Measurements from ENCODE around the gene SLC30A10. TPM values are rescaled to one million over a fixed set of nuclear protein-coding genes. Genes with fewer than 3 reads are reported as not detected.

SLC30A10 gene
- total RNA-seq, 4 donors from 2014 or later: 0.69 TPM; not detected in 3

DNA sequence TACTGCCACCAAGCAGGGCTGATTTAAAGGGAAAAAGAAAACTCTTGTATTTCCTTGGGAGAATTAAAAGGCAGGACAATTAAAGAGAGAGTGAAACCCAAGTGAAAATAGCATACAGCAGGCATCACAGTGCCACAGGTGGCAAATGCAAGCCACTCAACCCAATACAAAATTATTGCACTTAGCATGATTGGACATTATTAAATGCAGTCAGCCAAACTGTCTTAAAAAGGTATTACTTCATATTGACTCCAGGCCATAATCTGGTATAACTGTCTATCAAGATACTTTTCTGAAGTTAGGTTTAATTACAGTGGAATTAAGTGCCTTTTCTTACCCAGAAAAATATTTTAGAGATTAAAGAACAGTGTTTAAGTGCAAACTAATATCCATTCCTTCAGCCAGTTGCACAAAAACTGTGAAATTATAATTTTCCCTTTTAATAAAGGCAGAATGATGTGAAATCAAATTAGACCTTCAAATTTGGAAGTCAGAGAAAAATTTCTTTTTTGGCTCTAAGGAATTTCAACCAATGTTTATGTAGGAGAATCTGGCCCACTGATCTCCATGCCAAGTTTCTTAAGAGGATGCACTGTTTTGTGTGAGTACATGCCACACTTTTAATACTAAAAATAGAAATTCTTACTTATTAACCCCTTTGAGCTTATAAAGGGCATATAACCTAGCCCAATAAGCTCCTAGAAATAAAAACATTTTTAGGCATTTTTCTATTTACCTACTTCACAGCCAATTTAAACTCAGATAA is 15.2 kb downstream of the SLC30A10 start:
- Histone ChIP-seq H3K27me3 (no peaks in the 10 kb centered on the region), H3K4me3 (no peak overlapping the region), H3K4me1 (no peaks in the 10 kb centered on the region), H3K9me3 (no peaks in the 10 kb centered on the region), H3K27ac (no peak overlapping the region), H3K36me3 (no peaks in the 10 kb centered on the region)
- intact Hi-C loops (cut with DNase I; ENCODE audit: low total_unique reads): no loop called here
- TF ChIP-seq, protein P1, sequence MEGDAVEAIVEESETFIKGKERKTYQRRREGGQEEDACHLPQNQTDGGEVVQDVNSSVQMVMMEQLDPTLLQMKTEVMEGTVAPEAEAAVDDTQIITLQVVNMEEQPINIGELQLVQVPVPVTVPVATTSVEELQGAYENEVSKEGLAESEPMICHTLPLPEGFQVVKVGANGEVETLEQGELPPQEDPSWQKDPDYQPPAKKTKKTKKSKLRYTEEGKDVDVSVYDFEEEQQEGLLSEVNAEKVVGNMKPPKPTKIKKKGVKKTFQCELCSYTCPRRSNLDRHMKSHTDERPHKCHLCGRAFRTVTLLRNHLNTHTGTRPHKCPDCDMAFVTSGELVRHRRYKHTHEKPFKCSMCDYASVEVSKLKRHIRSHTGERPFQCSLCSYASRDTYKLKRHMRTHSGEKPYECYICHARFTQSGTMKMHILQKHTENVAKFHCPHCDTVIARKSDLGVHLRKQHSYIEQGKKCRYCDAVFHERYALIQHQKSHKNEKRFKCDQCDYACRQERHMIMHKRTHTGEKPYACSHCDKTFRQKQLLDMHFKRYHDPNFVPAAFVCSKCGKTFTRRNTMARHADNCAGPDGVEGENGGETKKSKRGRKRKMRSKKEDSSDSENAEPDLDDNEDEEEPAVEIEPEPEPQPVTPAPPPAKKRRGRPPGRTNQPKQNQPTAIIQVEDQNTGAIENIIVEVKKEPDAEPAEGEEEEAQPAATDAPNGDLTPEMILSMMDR (IDR thresholded peaks at IDR 0.05): no peak
- TF ChIP-seq POLR2A (IDR thresholded peaks at IDR 0.05): no peak
- DNase-seq: no peak

- no peaks in the 10 kb centered on the region for H3K27me3 ChIP-seq
- H3K36me3 ChIP-seq: no peaks in the 10 kb centered on the region
- H3K27ac ChIP-seq: no peak overlapping the region
- H3K9me3 ChIP-seq: no peaks in the 10 kb centered on the region
- intact Hi-C loops (cut with DNase I; ENCODE audit: low total_unique reads): no loop called here
- no peak for DNase-seq
- TF ChIP-seq, protein P1 (IDR thresholded peaks at IDR 0.05): no peak
- TF ChIP-seq POLR2A (IDR thresholded peaks at IDR 0.05): no peak
- H3K4me3 ChIP-seq: no peak overlapping the region
- H3K4me1 ChIP-seq: no peaks in the 10 kb centered on the region
Measured at GRCh38 chr1:219910716-219911115, 17.6 kb downstream of the SLC30A10 start.

DNA sequence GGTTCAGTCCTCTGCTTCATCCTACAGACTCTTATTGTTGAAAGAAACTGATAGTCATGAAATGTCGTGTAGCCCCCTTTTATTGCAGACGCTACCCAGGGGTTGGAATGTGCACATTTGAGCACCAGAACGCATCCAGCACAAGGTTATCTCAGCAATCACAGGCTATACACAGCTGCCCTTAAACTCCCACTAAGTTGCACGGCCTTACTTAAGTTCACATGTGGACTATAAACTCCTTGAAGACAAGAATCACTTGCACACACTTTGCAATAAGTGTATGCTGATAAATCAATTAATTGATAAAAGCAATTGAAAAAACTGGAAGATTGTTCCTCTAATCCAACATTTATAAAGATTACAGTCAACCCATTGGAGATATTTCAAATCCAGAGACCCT is 18.9 kb downstream of the SLC30A10 start:
- no peak for DNase-seq
- Histone ChIP-seq H3K27me3 (no peaks in the 10 kb centered on the region), H3K4me1 (no peaks in the 10 kb centered on the region), H3K9me3 (no peaks in the 10 kb centered on the region), H3K27ac (no peak overlapping the region), H3K36me3 (no peaks in the 10 kb centered on the region), H3K4me3 (no peak overlapping the region)
- intact Hi-C loops (cut with DNase I; ENCODE audit: low total_unique reads): no loop called here
- TF ChIP-seq, protein P1 (IDR thresholded peaks at IDR 0.05): no peak

DNA sequence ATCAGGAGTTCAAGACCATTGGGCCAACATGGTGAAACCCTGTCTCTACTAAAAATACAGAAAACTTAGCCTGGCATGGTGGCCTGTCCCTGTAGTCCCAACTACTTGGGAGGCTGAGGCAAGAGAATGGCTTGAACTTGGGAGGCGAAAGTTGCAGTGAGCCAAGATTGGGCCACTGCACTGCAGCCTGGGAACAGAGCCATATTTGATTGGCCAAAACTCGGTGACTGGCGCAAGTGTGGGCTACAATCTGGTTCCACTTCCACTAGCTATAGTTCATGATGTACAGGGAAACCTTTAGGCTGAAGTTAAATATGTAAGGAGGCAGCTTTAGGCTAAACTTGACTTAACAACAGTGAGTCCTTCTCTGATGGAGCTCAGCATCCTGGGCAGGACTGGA is 20.2 kb downstream of the SLC30A10 start:
- intact Hi-C loops (cut with DNase I; ENCODE audit: low total_unique reads): no loop called here
- H3K9me3 ChIP-seq: no peaks in the 10 kb centered on the region

GRCh38 chr1:219907772-219908070 is 20.6 kb downstream of the SLC30A10 start:
- no peak overlapping the region for H3K27ac ChIP-seq
- TF ChIP-seq POLR2A (IDR thresholded peaks at IDR 0.05): no peak
- TF ChIP-seq, protein P1 (IDR thresholded peaks at IDR 0.05): no peak
- no peaks in the 10 kb centered on the region for H3K9me3 ChIP-seq
- no peaks in the 10 kb centered on the region for H3K36me3 ChIP-seq
- no peak for DNase-seq
- no peaks in the 10 kb centered on the region for H3K4me1 ChIP-seq
- no peaks in the 10 kb centered on the region for H3K27me3 ChIP-seq
- H3K4me3 ChIP-seq: no peak overlapping the region
- intact Hi-C loops (cut with DNase I; ENCODE audit: low total_unique reads): no loop called here

More for the DNA sequence above, 20.2 kb downstream of the SLC30A10 start:
- no peaks in the 10 kb centered on the region for H3K4me1 ChIP-seq
- H3K27me3 ChIP-seq: no peaks in the 10 kb centered on the region
- H3K4me3 ChIP-seq: no peak overlapping the region
- no peak for DNase-seq
- TF ChIP-seq, protein P1 (IDR thresholded peaks at IDR 0.05): no peak
- TF ChIP-seq POLR2A (IDR thresholded peaks at IDR 0.05): no peak
- no peak overlapping the region for H3K27ac ChIP-seq
- no peaks in the 10 kb centered on the region for H3K36me3 ChIP-seq
